ENCODE results near the gene KRT77.

DNA sequence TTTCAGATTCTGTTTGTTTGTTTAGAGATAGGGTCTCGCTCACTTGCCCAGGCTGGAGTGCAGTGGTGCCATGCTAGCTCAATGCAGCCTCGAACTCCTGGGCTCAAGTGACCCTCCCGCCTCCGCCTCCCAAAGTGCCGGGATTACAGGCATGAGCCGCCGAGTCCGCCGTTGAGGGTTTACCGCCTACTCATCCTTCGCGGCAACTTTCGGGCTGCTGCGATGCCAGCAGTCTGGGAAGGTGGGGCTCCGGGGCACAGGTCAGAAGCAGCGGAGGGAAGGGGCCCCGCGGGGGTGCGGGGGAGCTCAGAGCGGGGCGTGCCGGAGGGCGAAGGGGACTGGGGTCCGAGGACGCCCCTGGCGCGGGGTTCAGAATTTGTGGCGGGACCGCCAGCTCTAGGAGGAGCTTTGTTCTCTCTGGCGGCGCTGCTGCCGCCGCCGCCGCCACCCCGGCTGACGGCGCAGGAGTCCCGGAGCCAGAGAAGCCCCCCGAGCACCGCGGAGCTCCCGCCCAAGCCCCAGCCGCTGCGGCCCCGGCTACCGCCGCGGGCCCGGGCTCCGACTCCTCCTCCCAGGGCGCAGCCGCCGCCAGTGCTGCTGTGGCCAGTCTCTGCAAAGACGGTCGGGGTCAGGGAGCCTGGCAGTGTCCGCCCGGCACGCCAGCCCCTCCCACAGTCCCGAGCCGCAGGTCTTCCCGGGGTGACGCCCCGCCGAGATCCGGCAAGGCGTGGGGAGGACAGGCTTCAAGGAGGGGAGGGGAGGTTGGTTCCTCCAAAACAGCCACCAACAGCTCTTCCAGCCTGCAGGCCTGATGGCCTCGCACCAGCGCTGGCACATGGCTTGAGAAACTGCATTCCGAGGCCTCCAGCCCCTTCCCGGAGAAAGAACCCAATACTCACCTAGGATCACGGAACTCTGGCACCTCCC, 10.9 kb upstream of the KRT77 start:
- TF ChIP-seq CTCF (IDR thresholded peaks at IDR 0.05; ENCODE audit: low read depth, low read length) (no peak), EZH2phosphoT487 (IDR thresholded peaks at IDR 0.05; ENCODE audit: low read depth) (no peak)

Data from OCI-LY3 (cell line).